Cortex of kidney (tissue), 1 donor: ENCODE results near the gene SKAP2.
"Not testable (repeated sequence)": the region's sequence is repeated elsewhere in the genome, so short reads cannot be mapped to it uniquely, and the experiment has no call there.

Source experiments
- DNase-seq: peaks from one replicate; lab custom pipeline; 2025; lab: John Stamatoyannopoulos, UW

Gene SKAP2

GRCh38 chr7:26857506-26858240, 6.7 kb downstream of the SKAP2 start:
- DNase-seq = no peak

- DNase-seq = no peak
Observed at GRCh38 chr7:26857170-26857505, 7.3 kb downstream of the SKAP2 start.

GRCh38 chr7:26856176-26856985, 8.0 kb downstream of the SKAP2 start:
- no peak for DNase-seq

GRCh38 chr7:26854876-26855855, 9.2 kb downstream of the SKAP2 start:
- no peak for DNase-seq

- DNase-seq = no peak
Observed at GRCh38 chr7:26853788-26854393, 10.5 kb downstream of the SKAP2 start.

GRCh38 chr7:26850193-26850651, 14.2 kb downstream of the SKAP2 start:
- no peak for DNase-seq

GRCh38 chr7:26843705-26844104, 20.7 kb downstream of the SKAP2 start:
- DNase-seq = no peak

GRCh38 chr7:26842897-26843296, 21.5 kb downstream of the SKAP2 start:
- DNase-seq = no peak

- no peak for DNase-seq
Observed at GRCh38 chr7:26841003-26841739, 23.2 kb downstream of the SKAP2 start.

GRCh38 chr7:26836793-26837192, 27.6 kb downstream of the SKAP2 start:
- not testable (repeated sequence) for DNase-seq

- DNase-seq = no peak
Observed at GRCh38 chr7:26815426-26815825, 49.0 kb downstream of the SKAP2 start.

GRCh38 chr7:26813432-26813831, 51.0 kb downstream of the SKAP2 start:
- DNase-seq = no peak

GRCh38 chr7:26794541-26794940, 69.8 kb downstream of the SKAP2 start:
- DNase-seq = no peak

- DNase-seq = no peak
Observed at GRCh38 chr7:26792576-26792975, 71.8 kb downstream of the SKAP2 start.

GRCh38 chr7:26792006-26792405, 72.4 kb downstream of the SKAP2 start:
- no peak for DNase-seq

- DNase-seq = no peak
Observed at GRCh38 chr7:26789481-26790184, 74.8 kb downstream of the SKAP2 start.

GRCh38 chr7:26787701-26788100, 76.7 kb downstream of the SKAP2 start:
- DNase-seq = no peak

GRCh38 chr7:26784118-26784517, 80.3 kb downstream of the SKAP2 start:
- no peak for DNase-seq

GRCh38 chr7:26782501-26782900, 81.9 kb downstream of the SKAP2 start:
- DNase-seq = no peak

- no peak for DNase-seq
Observed at GRCh38 chr7:26779978-26780595, 84.3 kb downstream of the SKAP2 start.
